CD4-positive, alpha-beta T cell (primary cell): ENCODE results near the gene GRIN3A. TPM values are rescaled to one million over a fixed set of nuclear protein-coding genes. Genes with fewer than 3 reads are reported as not detected.

Source experiments
- ATAC-seq: fragments of 200-7000 bp; cut with Tn5 transposase; one replicate; pipeline ENCODE4 v1.10.0; 2022; ENCODE audit warnings: mild to moderate bottlenecking; ENCODE audit not compliant: poor library complexity
- CTCF ChIA-PET: fragments of 350-600 bp; sonication (Branson Sonifier 250); formaldehyde crosslinking; loops from one replicate; lab custom pipeline; 2021; ENCODE audit warnings: antibody characterized with exemption, inconsistent platforms; lab: Charles Lee
- POLR2A ChIA-PET: fragments of 350-600 bp; sonication (Branson Sonifier 250); formaldehyde crosslinking; loops from one replicate; lab custom pipeline; 2021; ENCODE audit warnings: antibody characterized with exemption, inconsistent platforms; lab: Charles Lee
- DNase-seq, 14 experiments: peaks; one replicate each; pipeline ENCODE4 v3.0.0-alpha.2; 2013 to 2020; ENCODE audit warnings: mixed read lengths in 2 of 14
- H3K27ac ChIP-seq, 2 donors: one replicate each; pipeline versions ENCODE4 v1.5.1 to v1.7.0; 2013; ENCODE audit warnings: low read length in 2 of 2, low read depth in 1 of 2, mild to moderate bottlenecking in 1 of 2
- H3K27me3 ChIP-seq, 2 experiments: 1 replicate in 1 of 2; 2 replicates in 1 of 2; pipeline versions ENCODE4 v1.6.1 to v1.7.0; 2013; ENCODE audit warnings: low read length in 2 of 2, control low read depth in 1 of 2, mild to moderate bottlenecking in 1 of 2, moderate library complexity in 1 of 2; ENCODE audit not compliant: insufficient read depth in 2 of 2, control insufficient read depth in 1 of 2
- H3K36me3 ChIP-seq: one replicate; pipeline ENCODE4 v1.6.1; 2013; ENCODE audit warnings: low read length, control low read depth; ENCODE audit not compliant: insufficient read depth
- H3K4me1 ChIP-seq: one replicate; pipeline ENCODE4 v1.6.1; 2013; ENCODE audit warnings: low read length, control low read depth; ENCODE audit not compliant: insufficient read depth
- H3K4me3 ChIP-seq: one replicate; pipeline ENCODE4 v1.5.1; 2013; ENCODE audit warnings: mild to moderate bottlenecking, low read length, moderate library complexity
- H3K9me3 ChIP-seq, 2 experiments: 1 replicate in 1 of 2; 2 replicates in 1 of 2; pipeline versions ENCODE4 v1.6.1 to v1.7.0; 2013; ENCODE audit warnings: low read length in 2 of 2, mild to moderate bottlenecking in 2 of 2, control low read depth in 1 of 2, moderate library complexity in 1 of 2; ENCODE audit not compliant: control insufficient read depth in 1 of 2, insufficient read depth in 1 of 2
- H3K27ac Mint-ChIP-seq: one replicate; pipeline ENCODE4 v1.8.0; 2020; ENCODE audit warnings: mixed read lengths
- H3K27me3 Mint-ChIP-seq: one replicate; pipeline ENCODE4 v1.8.0; 2021; ENCODE audit warnings: mixed read lengths
- H3K36me3 Mint-ChIP-seq: one replicate; pipeline ENCODE4 v1.8.0; 2021; ENCODE audit warnings: low read depth, mixed read lengths
- H3K4me1 Mint-ChIP-seq: one replicate; pipeline ENCODE4 v1.8.0; 2021; ENCODE audit warnings: low read depth, mixed read lengths
- H3K4me3 Mint-ChIP-seq: one replicate; pipeline ENCODE4 v1.8.0; 2020; ENCODE audit warnings: mild to moderate bottlenecking, mixed read lengths
- H3K9me3 Mint-ChIP-seq: one replicate; pipeline ENCODE4 v1.8.0; 2020; ENCODE audit warnings: mixed read lengths
- CTCF ChIP-seq: fragments of 200-600 bp; IDR thresholded peaks from one replicate; pipeline ENCODE4 v1.8.0; 2022; ENCODE audit warnings: antibody characterized with exemption, mild to moderate bottlenecking
- intact Hi-C, 2 experiments: fragments of 100-400 bp; cut with DNase I in 1 of 2; cut with micrococcal nuclease in 1 of 2; formaldehyde crosslinking; loops; one replicate each; pipeline versions ENCODE4 v1.15.1 to v1.9.0; 2023 to 2025; cut with DNase I, micrococcal nuclease
- total RNA-seq, 174 experiments: library from RNA in 2 of 174; stranded (reverse) in 2 of 174; gene quantifications; one replicate each; pipeline ENCODE4 v1.2.3 and lab custom pipeline; 2021 to 2026

Gene GRIN3A
- total RNA-seq, 2 experiments from 2014 or later: 0.03 TPM; not detected in 1

GRCh38 chr9:101683236-101683635, 55.2 kb downstream of the GRIN3A start:
- no peaks in the 10 kb centered on the region for H3K9me3 ChIP-seq
- H3K4me3 ChIP-seq: no peak overlapping the region
- H3K36me3 Mint-ChIP-seq: no peaks in the 10 kb centered on the region
- no peaks in the 10 kb centered on the region for H3K27me3 ChIP-seq
- no peaks in the 10 kb centered on the region for H3K9me3 Mint-ChIP-seq
- H3K4me1 Mint-ChIP-seq: no peaks in the 10 kb centered on the region
- no peaks in the 10 kb centered on the region for H3K4me1 ChIP-seq
- peaks cover 23% of the 10 kb centered on the region for H3K27me3 Mint-ChIP-seq
- no peak for DNase-seq
- H3K27ac Mint-ChIP-seq: no peak overlapping the region
- no peak overlapping the region for H3K4me3 Mint-ChIP-seq
- H3K36me3 ChIP-seq: no peaks in the 10 kb centered on the region
- POLR2A ChIA-PET: no interaction called here
- CTCF ChIA-PET: no interaction called here
- no peak overlapping the region for H3K27ac ChIP-seq
- intact Hi-C loops: no loop called here
- TF ChIP-seq CTCF: no peak
- no peak for ATAC-seq

GRCh38 chr9:101677861-101678260, 60.6 kb downstream of the GRIN3A start:
- Histone ChIP-seq H3K27me3 (no peaks in the 10 kb centered on the region), H3K4me3 (no peak overlapping the region), H3K27ac (no peak overlapping the region), H3K36me3 (no peaks in the 10 kb centered on the region), H3K9me3 (no peaks in the 10 kb centered on the region), H3K4me1 (no peaks in the 10 kb centered on the region)
- no peaks in the 10 kb centered on the region for H3K9me3 Mint-ChIP-seq
- no peaks in the 10 kb centered on the region for H3K4me1 Mint-ChIP-seq
- peaks cover 6% of the 10 kb centered on the region for H3K27me3 Mint-ChIP-seq
- intact Hi-C loops: no loop called here
- no peak for TF ChIP-seq CTCF
- H3K27ac Mint-ChIP-seq: no peak overlapping the region
- ATAC-seq (no peak), DNase-seq (no peak)
- H3K36me3 Mint-ChIP-seq: no peaks in the 10 kb centered on the region
- H3K4me3 Mint-ChIP-seq: no peak overlapping the region
- CTCF ChIA-PET: no interaction called here
- POLR2A ChIA-PET: no interaction called here

GRCh38 chr9:101675341-101675740, 63.1 kb downstream of the GRIN3A start:
- ATAC-seq: no peak
- Mint-ChIP-seq H3K4me3 (no peak overlapping the region), H3K27ac (no peak overlapping the region), H3K9me3 (no peaks in the 10 kb centered on the region), H3K36me3 (no peaks in the 10 kb centered on the region), H3K27me3 (no peaks in the 10 kb centered on the region), H3K4me1 (no peaks in the 10 kb centered on the region)
- Histone ChIP-seq H3K9me3 (no peaks in the 10 kb centered on the region), H3K4me3 (no peak overlapping the region), H3K4me1 (no peaks in the 10 kb centered on the region), H3K27ac (no peak overlapping the region), H3K27me3 (no peaks in the 10 kb centered on the region), H3K36me3 (no peaks in the 10 kb centered on the region)
- CTCF ChIA-PET: interaction anchor here (1.1 kb wide), 1 partner anchor 10 kb away, joined by 3 read pairs; no protein-coding TSS in a partner anchor
- POLR2A ChIA-PET: no interaction called here
- no peak for DNase-seq
- no peak for TF ChIP-seq CTCF
- intact Hi-C loops: no loop called here
